GM21723 (cell line): ENCODE results near the gene SPN.
"Not testable (repeated sequence)": the region's sequence is repeated elsewhere in the genome, so short reads cannot be mapped to it uniquely, and the experiment has no call there.

Source experiments
- ATAC-seq: cut with Tn5 transposase; IDR thresholded peaks from one replicate; pipeline ENCODE4 v1.9.1; 2021; ENCODE audit warnings: mild to moderate bottlenecking, moderate library complexity; ENCODE audit not compliant: unreplicated experiment

SPN gene, protein sequence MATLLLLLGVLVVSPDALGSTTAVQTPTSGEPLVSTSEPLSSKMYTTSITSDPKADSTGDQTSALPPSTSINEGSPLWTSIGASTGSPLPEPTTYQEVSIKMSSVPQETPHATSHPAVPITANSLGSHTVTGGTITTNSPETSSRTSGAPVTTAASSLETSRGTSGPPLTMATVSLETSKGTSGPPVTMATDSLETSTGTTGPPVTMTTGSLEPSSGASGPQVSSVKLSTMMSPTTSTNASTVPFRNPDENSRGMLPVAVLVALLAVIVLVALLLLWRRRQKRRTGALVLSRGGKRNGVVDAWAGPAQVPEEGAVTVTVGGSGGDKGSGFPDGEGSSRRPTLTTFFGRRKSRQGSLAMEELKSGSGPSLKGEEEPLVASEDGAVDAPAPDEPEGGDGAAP

GRCh38 chr16:29663016-29663806, at the start of gene SPN:
Gene SPN (plus strand): TSS chr16:29663247. CDS start chr16:29663729, 482 bp downstream.
- ATAC-seq: no peak

- ATAC-seq: peak; percentile 34
Measured at GRCh38 chr16:29613307-29614057, 49.6 kb upstream of the SPN start.

GRCh38 chr16:29614691-29615314, 48.2 kb upstream of the SPN start:
- ATAC-seq: not testable (repeated sequence)

DNA sequence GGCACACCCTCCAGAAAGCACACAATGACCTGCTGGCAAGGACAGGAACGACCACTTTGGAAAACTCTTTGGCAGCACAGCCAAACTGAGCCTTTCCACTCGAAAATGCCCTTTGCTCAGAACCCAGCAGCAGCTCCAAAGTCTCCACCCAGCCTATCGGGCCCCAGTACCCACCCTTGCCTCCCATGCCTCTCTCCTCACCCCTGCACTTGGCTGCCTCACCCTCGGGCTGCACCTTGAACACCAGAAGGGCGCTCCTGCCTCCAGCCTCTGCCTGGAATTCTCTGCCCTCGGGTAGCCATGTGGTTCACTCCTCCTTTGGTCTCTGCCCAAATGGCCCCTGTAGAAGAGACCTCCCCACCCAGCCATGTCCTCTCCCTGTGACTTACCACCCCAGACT, 46.9 kb upstream of the SPN start:
- ATAC-seq: not testable (repeated sequence)

- ATAC-seq: not testable (repeated sequence)
Measured at GRCh38 chr16:29620591-29620990, 42.5 kb upstream of the SPN start.

DNA sequence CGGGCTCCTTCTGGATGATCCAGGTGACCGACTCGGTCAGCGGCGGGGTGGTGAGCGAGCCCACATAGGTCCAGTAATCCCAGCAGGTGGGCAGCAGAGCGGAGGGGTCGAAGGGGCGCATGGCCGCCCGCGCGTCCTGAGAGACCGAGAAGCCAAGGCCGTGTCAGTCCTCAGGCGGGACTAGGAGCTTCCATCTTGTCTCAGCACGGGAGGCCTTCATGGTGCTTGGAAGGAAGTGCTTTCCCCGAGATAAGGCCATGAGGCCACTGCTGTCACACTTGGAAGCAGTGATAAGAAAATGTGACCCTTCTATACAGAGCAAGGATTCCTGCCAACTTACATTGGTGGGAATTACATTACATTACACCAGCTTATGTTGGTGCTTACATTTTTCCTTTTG, 40.3 kb upstream of the SPN start:
- not testable (repeated sequence) for ATAC-seq

- ATAC-seq: not testable (repeated sequence)
Measured at GRCh38 chr16:29623253-29623652, 39.8 kb upstream of the SPN start.

- ATAC-seq: not testable (repeated sequence)
Measured at GRCh38 chr16:29625114-29625513, 37.9 kb upstream of the SPN start.

- peak; percentile 59 for ATAC-seq
Measured at GRCh38 chr16:29626778-29627331, 36.2 kb upstream of the SPN start.

DNA sequence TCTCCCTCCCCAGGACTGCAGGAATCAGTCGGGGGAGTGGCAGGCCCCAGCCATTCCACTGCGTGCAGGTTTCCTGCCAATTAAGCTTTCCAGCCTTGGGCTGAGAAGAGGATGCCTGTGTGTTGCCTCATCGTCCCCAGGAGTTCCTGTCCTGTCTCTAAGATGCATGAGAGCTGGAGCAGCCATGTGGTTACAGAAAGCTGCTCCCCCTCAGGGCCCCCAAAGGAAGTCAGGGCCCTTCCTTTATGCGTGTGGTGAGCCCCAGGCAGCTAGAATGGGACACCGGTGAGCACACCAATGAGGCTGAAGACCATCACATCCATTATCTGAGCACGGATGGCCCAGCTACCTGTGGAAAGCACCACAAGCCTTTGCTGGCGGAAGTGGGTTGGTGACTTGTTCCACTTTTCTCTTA, 35.4 kb upstream of the SPN start:
- ATAC-seq: peak; percentile 54

GRCh38 chr16:29628707-29629106, 34.3 kb upstream of the SPN start:
- ATAC-seq: not testable (repeated sequence)

GRCh38 chr16:29629318-29629717, 33.7 kb upstream of the SPN start:
- ATAC-seq: not testable (repeated sequence)

DNA sequence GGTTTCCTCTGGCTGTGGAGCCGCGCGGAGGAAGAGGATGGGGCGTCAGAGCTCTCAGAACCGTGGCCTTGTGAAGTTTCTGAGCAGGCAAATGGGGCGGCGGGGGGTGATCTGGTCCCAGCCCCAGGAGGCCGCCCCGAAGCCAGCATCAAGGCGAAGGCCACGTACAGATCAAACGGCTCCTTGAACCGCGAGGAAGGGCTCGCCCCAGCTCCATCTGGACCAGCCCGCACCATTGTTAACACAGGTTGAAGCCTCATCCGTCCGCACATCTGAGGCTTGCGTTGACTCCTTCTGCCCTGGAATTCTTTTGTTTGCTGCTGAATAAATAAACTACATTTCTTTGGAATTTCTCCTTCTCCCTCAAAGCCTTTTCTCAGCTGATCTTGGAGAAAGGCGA, 31.4 kb upstream of the SPN start:
- ATAC-seq: not testable (repeated sequence)

DNA sequence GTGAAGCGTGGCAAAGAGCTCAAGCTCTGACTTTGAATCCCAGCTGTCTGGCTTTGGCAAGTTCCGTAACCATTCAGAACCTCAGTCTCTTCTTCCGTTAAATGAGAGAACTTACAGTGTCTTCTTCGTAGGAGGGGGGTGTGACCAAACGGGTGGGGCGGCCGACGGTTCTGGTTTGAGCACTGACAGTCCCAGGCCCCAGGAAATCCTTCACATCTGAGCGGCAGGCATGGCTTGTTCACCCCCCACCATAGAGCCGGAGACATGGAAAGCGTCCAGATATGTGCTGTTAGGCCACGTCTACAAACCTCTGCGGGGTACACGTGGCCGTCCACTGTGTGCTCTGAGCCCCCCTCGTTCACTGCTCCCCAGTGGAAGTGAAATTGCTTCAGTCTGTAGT, 27.1 kb upstream of the SPN start:
- ATAC-seq: not testable (repeated sequence)

DNA sequence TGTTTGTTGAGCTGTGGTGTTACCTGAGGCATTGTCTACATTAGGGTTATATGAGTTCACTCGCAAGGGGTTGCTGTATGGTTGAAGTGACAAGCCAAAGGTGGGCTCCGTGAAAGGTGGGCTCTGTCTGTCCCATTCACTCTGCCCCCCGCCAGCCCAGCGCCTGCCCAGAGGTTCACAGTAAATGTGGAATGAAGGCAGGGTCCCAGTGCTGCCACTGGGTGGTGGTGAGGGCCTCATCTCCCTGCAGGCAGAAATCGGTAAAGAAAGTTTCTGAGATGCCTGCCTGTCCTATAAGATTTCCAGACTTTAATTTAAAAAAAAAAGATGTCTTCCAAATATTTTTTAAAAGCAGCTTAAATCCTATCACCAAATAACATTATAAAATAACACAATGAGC, 26.7 kb upstream of the SPN start:
- ATAC-seq: not testable (repeated sequence)

DNA sequence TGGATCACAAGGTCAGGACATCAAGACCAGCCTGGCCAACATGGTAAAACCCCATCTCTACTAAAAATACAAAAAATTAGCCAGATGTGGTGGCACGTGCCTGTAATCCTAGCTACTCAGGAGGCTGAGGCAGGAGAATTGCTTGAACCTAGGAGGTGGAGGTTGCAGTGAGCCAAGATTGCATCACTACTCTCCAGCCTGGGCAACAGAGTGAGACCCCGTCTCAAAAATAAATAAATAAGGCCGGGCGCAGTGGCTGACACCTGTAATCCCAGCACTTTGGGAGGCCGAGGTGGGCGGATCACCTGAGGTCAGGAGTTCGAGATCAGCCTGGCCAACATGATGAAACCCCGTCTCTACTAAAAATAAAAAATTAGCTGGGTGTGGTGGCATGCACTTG, 24.3 kb upstream of the SPN start:
- ATAC-seq: not testable (repeated sequence)

- ATAC-seq: no peak
Measured at GRCh38 chr16:29641561-29641960, 21.5 kb upstream of the SPN start.

- ATAC-seq: no peak
Measured at GRCh38 chr16:29643596-29643995, 19.5 kb upstream of the SPN start.

- peak; percentile 52 for ATAC-seq
Measured at GRCh38 chr16:29644338-29644857, 18.6 kb upstream of the SPN start.
